H1 (cell line): ENCODE results near the gene AMPD3. TPM values are rescaled to one million over a fixed set of nuclear protein-coding genes. Genes with fewer than 3 reads are reported as not detected.

Experiments used
- CTBP2 ChIP-seq: IDR thresholded peaks from 2 replicates; pipeline ENCODE4 v1.7.0; 2011; ENCODE audit warnings: borderline replicate concordance, mild to moderate bottlenecking, moderate library complexity, mixed read lengths, low read length; ENCODE audit not compliant: insufficient read depth, insufficient read length
- KDM4A ChIP-seq: IDR thresholded peaks from one replicate; pipeline ENCODE4 v1.7.1; 2012; ENCODE audit warnings: low read depth, mild to moderate bottlenecking, moderate library complexity, low read length, inconsistent platforms; ENCODE audit not compliant: severe bottlenecking
- PHF8 ChIP-seq: fragments of 200-600 bp; sonication (generic); conservative IDR thresholded peaks from 2 replicates; pipeline ENCODE4 v1.7.1; 2012; ENCODE audit warnings: low read depth, mild to moderate bottlenecking, inconsistent platforms, low read length, moderate library complexity
- ZNF274 ChIP-seq: IDR thresholded peaks from 2 replicates; pipeline ENCODE4 v1.7.0; 2012; ENCODE audit warnings: low read length, borderline replicate concordance; ENCODE audit errors: extremely low read depth
- polyA plus RNA-seq, 7 experiments: library from polyadenylated mRNA; depleted of rRNA in 3 of 7; stranded (reverse) in 5 of 7; unstranded in 2 of 7; fragments of >200 nt in 5 of 7; fragments of 200-250 nt in 2 of 7; gene quantifications; 1 replicate in 5 of 7; 2 replicates in 1 of 7; 4 replicates in 1 of 7; pipeline versions ENCODE4 v1.2.1 to v1.2.3, GENCODE V29; 2011 to 2013; ENCODE audit warnings: missing spikeins in 2 of 7, mixed read lengths in 2 of 7
- total RNA-seq: library from RNA; stranded (reverse); fragmentation: NEBNext Ultra II Directional; extraction: Animal tissue kit (Norgen Biotek cat#: 25700); gene quantifications from 2 replicates; pipeline ENCODE4 v1.2.1, GENCODE V29; 2021
- TF ChIP-seq, protein P1 (sequence below): IDR thresholded peaks from 2 replicates; pipeline ENCODE4 v1.6.1; 2011; ENCODE audit warnings: low read depth, mild to moderate bottlenecking, low read length; ENCODE audit not compliant: insufficient read depth

The AMPD3 gene
- total and polyA plus RNA-seq, 2 of the 8 experiments (the other 6 are each of a cell fraction or from before 2014, with no cell fraction given): 4.0 to 6.3 TPM

DNA sequence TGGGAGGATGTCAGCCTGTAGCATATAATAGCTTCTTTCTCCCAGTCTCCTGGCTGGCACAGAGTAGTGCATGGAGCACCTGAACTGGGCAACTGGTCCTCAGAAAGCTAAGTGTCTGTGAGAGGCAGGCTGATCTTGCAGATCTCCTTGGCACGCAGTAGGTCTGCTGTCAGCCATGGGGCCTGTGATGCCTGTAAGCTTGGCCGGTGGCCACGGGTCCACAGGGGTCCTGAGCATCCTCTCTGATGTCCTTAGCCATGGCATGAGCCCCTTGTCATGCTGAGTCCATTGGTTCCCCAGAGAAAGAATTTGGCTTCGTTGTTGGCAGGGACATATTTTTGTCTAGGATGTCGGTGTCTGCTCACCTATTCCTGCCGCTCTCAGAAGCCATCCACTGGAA is 25.0 kb downstream of the AMPD3 start (continued):
- TF ChIP-seq KDM4A (no peak), ZNF274 (no peak), CTBP2 (no peak), PHF8 (no peak)
- TF ChIP-seq, protein P1, sequence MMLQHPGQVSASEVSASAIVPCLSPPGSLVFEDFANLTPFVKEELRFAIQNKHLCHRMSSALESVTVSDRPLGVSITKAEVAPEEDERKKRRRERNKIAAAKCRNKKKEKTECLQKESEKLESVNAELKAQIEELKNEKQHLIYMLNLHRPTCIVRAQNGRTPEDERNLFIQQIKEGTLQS: no peak
- TF ChIP-seq, all 59 proteins: peak for 0
